Jurkat, Clone E6-1 (cell line): ENCODE results near the gene RTCB.
"Not testable (repeated sequence)": the region's sequence is repeated elsewhere in the genome, so short reads cannot be mapped to it uniquely, and the experiment has no call there.

Experiments used
- DNase-seq: peaks from one replicate; pipeline ENCODE4 v3.0.0-alpha.2; 2011; ENCODE audit warnings: low read depth, low spot score
- H3K4me3 ChIP-seq: 2 replicates; pipeline ENCODE4 v1.5.1; 2011; ENCODE audit warnings: mild to moderate bottlenecking, low read length, control low read depth, moderate library complexity

Gene RTCB

GRCh38 chr22:32396746-32397145 is 15.3 kb downstream of the RTCB start:
- DNase-seq = no peak
- no peak overlapping the region for H3K4me3 ChIP-seq

- no peak for DNase-seq
- no peak overlapping the region for H3K4me3 ChIP-seq
Measured at GRCh38 chr22:32396255-32396654, 15.8 kb downstream of the RTCB start.

- H3K4me3 ChIP-seq = no peak overlapping the region
- no peak for DNase-seq
Measured at GRCh38 chr22:32395107-32395506, 16.9 kb downstream of the RTCB start.

GRCh38 chr22:32389685-32390084 is 22.4 kb downstream of the RTCB start:
- H3K4me3 ChIP-seq = no peak overlapping the region
- no peak for DNase-seq

GRCh38 chr22:32385681-32386080 is 26.4 kb downstream of the RTCB start:
- no peak overlapping the region for H3K4me3 ChIP-seq
- no peak for DNase-seq

GRCh38 chr22:32380991-32381390 is 31.1 kb downstream of the RTCB start:
- no peak overlapping the region for H3K4me3 ChIP-seq
- no peak for DNase-seq

- no peak for DNase-seq
- H3K4me3 ChIP-seq = no peak overlapping the region
Measured at GRCh38 chr22:32378707-32379272, 33.3 kb downstream of the RTCB start.

GRCh38 chr22:32376681-32377080 is 35.4 kb downstream of the RTCB start:
- H3K4me3 ChIP-seq = no peak overlapping the region
- no peak for DNase-seq

GRCh38 chr22:32375678-32376450 is 36.2 kb downstream of the RTCB start:
- H3K4me3 ChIP-seq = no peak overlapping the region
- DNase-seq = no peak

- no peak overlapping the region for H3K4me3 ChIP-seq
- DNase-seq = no peak
Measured at GRCh38 chr22:32364210-32364609, 47.8 kb downstream of the RTCB start.

GRCh38 chr22:32361257-32361656 is 50.8 kb downstream of the RTCB start:
- H3K4me3 ChIP-seq = no peak overlapping the region
- no peak for DNase-seq

- not testable (repeated sequence) for H3K4me3 ChIP-seq, DNase-seq
Measured at GRCh38 chr22:32360096-32360495, 52.0 kb downstream of the RTCB start.

- DNase-seq, H3K4me3 ChIP-seq: not testable (repeated sequence)
Measured at GRCh38 chr22:32357567-32357966, 54.5 kb downstream of the RTCB start, which contains the start of gene RFPL3. Gene RFPL3 (plus strand): TSS chr22:32357867. CDS start chr22:32358072, 205 bp downstream.

- no peak overlapping the region for H3K4me3 ChIP-seq
- peak; percentile 8 for DNase-seq
Measured at GRCh38 chr22:32355760-32356159, 56.3 kb downstream of the RTCB start.

GRCh38 chr22:32354360-32355351 is 57.4 kb downstream of the RTCB start:
- no peak overlapping the region for H3K4me3 ChIP-seq
- peak; percentile 37 for DNase-seq

- no peak overlapping the region for H3K4me3 ChIP-seq
- no peak for DNase-seq
Measured at GRCh38 chr22:32353840-32354239, 58.2 kb downstream of the RTCB start.

- no peak overlapping the region for H3K4me3 ChIP-seq
- DNase-seq = no peak
Measured at GRCh38 chr22:32353292-32353691, 58.8 kb downstream of the RTCB start.

GRCh38 chr22:32352681-32353080 is 59.4 kb downstream of the RTCB start:
- DNase-seq = no peak
- no peak overlapping the region for H3K4me3 ChIP-seq

GRCh38 chr22:32351875-32352274 is 60.2 kb downstream of the RTCB start:
- DNase-seq, H3K4me3 ChIP-seq: not testable (repeated sequence)
